ENCODE results near the gene ZBTB7A. TPM values are rescaled to one million over a fixed set of nuclear protein-coding genes. Genes with fewer than 3 reads are reported as not detected.

ZBTB7A gene
- total and polyA plus RNA-seq, 10 of the 15 experiments (the other 5 are each of a cell fraction or from before 2014, with no cell fraction given): 0.26 to 42.4 (median 4.5) TPM

- TF ChIP-seq, protein P1, sequence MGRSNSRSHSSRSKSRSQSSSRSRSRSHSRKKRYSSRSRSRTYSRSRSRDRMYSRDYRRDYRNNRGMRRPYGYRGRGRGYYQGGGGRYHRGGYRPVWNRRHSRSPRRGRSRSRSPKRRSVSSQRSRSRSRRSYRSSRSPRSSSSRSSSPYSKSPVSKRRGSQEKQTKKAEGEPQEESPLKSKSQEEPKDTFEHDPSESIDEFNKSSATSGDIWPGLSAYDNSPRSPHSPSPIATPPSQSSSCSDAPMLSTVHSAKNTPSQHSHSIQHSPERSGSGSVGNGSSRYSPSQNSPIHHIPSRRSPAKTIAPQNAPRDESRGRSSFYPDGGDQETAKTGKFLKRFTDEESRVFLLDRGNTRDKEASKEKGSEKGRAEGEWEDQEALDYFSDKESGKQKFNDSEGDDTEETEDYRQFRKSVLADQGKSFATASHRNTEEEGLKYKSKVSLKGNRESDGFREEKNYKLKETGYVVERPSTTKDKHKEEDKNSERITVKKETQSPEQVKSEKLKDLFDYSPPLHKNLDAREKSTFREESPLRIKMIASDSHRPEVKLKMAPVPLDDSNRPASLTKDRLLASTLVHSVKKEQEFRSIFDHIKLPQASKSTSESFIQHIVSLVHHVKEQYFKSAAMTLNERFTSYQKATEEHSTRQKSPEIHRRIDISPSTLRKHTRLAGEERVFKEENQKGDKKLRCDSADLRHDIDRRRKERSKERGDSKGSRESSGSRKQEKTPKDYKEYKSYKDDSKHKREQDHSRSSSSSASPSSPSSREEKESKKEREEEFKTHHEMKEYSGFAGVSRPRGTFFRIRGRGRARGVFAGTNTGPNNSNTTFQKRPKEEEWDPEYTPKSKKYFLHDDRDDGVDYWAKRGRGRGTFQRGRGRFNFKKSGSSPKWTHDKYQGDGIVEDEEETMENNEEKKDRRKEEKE (IDR thresholded peaks at IDR 0.05): no peak
- TF ChIP-seq SMC3 (IDR thresholded peaks at IDR 0.05; ENCODE audit: borderline replicate concordance, low read length): no peak
- peak; percentile 9; the same call in 1 of the 2 replicates for TF ChIP-seq TCF12 (IDR thresholded peaks at IDR 0.05; ENCODE audit: low read depth, low read length)
- TF ChIP-seq NBN (IDR thresholded peaks at IDR 0.05): peak; percentile 64
- TF ChIP-seq IKZF1 (conservative IDR thresholded peaks at IDR 0.05): peak; percentile 42; the same call in 1 of the 2 replicates
- TF ChIP-seq RAD51 (IDR thresholded peaks at IDR 0.05): no peak
- TF ChIP-seq SIN3A (IDR thresholded peaks at IDR 0.05; ENCODE audit: low read depth, low read length): 0 out of 2 replicates have a peak, but pooled peaks have one; percentile 6
- TF ChIP-seq DPF2 (IDR thresholded peaks at IDR 0.05): peak; percentile 100
- 0 out of 2 replicates have a peak, but pooled peaks have one; percentile 12 for TF ChIP-seq TARDBP (IDR thresholded peaks at IDR 0.05; ENCODE audit: borderline replicate concordance)
- peak in 1 of 2 experiments; percentile 86; a peak in 2 of 3 replicates for TF ChIP-seq EGR1 (IDR thresholded peaks at IDR 0.05; ENCODE audit: borderline replicate concordance in 1 of 2, low read depth in 2 of 2, low read length in 2 of 2)
- TF ChIP-seq YY1 (IDR thresholded peaks at IDR 0.05; ENCODE audit: low read depth, low read length): peak; percentile 28; the same call in 1 of the 2 replicates
- peak; percentile 52 for TF ChIP-seq NKRF (conservative IDR thresholded peaks at IDR 0.05)
- peak; percentile 6; the same call in 1 of the 2 replicates for TF ChIP-seq PKNOX1 (IDR thresholded peaks at IDR 0.05)
- no peak for TF ChIP-seq ESRRA (IDR thresholded peaks at IDR 0.05; ENCODE audit: low read length)
- TF ChIP-seq NR2C1 (IDR thresholded peaks at IDR 0.05): no peak
Observed at GRCh38 chr19:4059891-4060620, 6.6 kb downstream of the ZBTB7A start (continued).

All from GM12878 (cell line).